GM04504 (cell line): ENCODE results near the gene LRBA.
"Not testable (repeated sequence)": the region's sequence is repeated elsewhere in the genome, so short reads cannot be mapped to it uniquely, and the experiment has no call there.

ENCODE experiments used
- DNase-seq: peaks from one replicate; pipeline ENCODE4 v3.0.0-alpha.2; 2012; ENCODE audit warnings: low read depth

The LRBA gene

DNA sequence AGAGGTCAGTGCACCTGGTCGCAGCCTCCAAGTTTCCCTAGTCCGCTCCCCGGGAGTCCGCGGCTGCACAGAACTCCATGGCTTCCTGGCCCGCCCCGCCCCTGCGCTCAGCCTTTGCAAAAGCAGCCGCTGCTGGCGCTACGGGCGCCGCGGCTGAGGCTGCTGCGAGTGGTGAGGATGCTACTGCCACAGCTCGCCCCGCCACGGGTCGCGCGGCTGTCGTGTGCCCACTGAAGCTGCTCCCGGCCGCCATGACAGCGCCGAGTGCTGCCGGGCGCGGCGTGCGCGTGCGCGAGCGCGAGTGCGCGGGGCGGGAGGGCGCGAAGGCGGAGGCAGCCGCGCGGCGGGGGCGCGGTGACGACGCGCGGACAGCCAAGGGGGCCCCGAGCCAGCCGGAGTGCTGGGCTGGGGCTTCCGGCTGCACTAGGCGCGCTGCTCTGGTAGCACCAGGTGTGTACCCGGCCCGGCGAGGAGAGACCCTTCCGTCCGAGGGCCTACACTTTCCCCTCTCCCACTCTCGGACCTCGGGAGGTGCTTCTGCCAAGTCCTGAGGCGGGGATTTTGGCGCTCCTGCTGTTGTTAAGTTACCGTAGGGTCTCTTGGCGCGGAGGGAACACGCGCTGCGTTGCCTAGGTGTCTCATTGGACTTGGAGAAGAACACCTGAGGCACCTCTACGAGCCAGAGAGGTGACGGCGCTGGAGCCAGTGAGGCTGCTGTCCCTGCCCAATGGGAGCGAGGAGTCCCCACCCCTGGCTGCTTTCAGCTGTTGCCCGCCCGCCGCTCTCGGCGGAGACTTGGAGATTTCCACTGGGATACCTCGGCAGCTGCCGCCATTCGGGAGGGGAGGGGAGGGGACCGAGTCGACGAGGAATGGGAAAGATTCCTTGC, 619 bp upstream of the LRBA start:
- no peak for DNase-seq

DNA sequence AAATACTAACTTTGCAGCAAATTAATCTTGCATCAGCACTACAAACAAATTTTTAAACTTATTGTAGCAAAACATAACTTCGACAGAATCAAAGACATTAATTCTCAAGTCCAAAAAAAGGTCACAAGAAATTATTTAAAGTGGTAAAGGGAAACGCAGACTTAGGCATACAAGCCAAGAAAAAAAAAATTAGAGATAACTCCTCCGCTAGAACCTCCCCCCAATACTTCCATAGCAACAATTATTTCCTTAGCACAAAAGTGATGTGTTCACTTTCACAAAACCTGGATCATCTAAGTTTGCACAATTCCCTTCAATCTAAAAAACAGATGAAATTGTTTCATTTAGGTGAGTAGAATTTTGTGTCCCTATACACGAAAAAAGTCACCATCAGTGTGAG, 1.1 kb downstream of the LRBA start:
- no peak for DNase-seq

DNA sequence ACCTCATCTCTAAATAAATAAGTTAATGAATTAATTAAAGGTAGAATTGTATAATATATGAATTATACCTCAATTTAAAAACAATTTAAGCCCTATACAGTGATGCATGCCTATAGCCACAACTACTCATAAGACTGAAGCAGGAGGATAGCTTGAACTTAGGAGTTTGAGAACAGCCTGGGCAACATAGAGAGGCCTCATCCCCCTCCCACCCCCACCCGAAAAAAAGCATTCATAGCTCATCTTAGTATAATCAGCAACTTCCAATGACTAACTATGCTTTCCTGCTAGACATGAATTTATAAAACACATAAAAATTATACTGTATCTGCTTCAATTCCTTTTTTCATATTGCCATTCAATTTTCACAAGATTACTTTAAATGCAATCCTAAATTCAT, 1.6 kb downstream of the LRBA start:
- no peak for DNase-seq

DNA sequence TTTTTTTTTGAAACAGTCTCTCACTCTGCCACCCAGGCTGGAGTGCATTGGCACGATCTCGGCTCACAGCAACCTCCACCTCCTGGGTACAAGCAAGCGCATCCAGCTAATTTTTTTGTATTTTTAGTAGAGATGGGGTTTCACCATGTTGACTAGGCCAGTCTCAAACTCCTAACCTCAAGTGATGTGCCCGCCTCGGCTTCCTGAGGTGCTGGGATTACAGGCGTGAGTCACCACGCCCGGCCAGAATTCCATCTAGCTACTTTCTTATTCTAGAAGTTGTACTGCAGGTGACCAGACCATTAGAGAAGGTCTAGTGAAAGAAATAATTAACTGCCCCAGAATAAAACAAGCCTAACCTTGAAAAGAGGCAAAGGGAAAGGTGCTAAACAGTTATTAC, 2.3 kb downstream of the LRBA start:
- DNase-seq: no peak

DNA sequence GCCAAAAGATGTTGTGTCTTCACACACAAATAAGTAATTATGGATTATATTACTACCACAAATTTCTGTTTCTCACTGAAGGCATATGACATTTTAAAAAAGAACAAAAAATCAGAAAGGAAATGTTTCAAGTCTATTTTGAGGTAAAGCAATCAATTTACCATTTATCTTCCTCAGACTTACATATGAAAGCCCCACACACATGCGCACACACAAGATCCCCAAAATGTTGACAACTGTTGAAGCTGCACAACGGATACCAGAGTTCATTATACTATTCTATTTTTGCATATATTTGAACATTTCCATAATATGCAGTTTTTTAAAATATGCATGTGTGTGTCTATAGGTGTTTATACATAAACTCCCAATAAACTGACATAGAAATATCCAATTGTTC, 2.7 kb downstream of the LRBA start:
- DNase-seq: no peak

DNA sequence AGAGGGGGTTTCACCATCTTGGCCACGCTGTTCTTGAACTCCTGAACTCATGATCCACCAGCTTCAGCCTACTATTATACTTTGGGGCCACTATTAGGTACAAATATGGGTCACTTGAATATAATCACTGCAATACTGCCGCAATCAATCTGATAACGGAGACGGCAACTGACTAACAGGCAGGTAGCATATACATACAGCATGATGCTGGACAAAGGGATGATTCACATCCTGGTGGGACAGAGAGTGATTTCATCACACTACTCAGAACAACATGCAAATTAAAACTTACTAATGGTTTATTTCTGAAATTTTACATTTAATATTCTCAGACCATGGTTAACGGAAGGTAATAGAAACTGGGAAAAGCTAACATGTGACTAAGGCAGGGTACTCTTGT, 10.9 kb downstream of the LRBA start:
- DNase-seq: no peak

DNA sequence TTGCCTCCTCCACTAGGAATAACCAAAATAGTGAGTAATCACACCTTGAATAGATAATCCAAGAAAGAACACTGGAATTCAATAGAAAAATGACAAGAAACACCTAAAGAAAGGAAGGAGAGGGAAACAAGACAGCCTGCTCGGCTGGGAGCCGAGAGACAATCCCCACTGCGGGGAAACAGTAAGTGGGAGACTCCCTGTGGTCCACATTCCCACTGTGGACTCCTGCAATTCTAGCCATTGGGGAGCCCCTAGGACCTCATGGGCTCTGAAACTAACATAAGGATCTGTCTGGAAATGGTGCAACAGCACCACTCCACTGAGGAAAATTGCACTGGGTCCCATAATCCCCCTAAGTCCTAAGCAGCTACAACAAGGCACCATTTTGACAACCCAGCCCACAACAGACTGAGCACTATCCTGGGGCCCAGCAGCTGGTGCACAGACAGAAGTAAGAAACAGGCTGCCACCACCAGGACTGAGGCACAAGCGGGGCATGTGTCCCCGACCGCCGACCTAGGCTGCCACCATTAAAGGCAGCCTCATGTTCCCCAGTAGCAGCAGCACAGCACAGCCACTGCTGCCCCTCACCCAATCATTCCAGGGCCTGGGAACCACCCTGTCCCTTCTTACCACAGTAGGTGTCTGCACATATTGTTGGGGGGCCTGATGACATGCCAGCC, 14.2 kb downstream of the LRBA start:
- no peak for DNase-seq

DNA sequence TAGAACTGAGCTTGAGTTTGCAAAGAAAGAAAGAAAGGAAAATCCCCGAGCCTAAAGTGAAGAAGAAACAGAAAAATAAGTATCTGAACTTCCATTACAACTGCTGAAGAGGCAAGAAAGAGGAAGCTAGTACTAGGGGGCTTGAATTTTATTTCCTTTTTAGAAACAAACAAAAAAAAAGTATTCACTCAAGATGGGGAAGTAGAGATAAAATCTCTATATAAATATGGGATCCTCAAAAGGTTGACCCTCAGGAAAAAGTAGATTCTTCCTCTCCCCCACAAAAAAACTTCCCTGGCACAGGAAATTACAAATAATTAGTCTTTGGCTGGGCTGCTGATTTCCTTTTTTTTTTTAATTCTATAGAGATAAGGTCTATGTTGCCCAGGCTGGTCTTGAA, 16.0 kb downstream of the LRBA start:
- DNase-seq: no peak

DNA sequence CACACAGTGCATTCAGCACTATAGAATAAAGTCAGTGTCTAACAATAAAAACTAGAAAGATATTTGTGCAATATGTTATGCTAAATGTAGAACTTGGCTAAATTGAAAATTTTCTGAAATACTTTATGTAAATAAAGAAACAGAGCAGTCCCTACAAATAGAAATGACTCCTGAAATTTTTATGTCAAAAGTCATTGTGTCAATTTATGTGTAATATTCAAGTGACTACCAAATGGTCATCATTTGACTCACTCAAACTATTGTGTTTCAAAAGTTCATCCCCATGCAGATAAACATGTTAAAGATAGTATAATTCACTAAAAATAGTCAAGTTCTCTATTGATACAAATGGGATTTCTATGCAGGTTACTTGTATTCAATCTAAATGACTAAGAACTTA, 17.9 kb downstream of the LRBA start:
- no peak for DNase-seq

DNA sequence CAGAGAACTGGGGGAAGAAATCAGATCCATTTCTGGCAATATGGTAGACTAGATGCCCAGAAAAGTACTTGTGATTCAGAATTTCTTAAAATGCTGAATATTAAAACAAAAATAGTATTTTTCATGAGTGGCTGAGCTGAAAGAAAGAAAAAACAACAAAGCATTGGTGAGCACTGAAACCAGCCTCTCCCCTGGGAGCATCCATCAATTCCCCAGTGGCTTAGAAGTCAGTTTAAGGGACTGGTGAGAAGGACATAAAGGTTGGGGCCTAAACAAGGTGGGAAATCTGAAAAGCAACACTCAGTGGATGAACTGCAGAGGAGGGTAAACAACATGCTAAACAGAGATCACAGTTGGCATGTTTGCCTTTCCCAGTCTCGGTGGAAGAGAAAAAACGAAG, 20.4 kb downstream of the LRBA start:
- no peak for DNase-seq

DNA sequence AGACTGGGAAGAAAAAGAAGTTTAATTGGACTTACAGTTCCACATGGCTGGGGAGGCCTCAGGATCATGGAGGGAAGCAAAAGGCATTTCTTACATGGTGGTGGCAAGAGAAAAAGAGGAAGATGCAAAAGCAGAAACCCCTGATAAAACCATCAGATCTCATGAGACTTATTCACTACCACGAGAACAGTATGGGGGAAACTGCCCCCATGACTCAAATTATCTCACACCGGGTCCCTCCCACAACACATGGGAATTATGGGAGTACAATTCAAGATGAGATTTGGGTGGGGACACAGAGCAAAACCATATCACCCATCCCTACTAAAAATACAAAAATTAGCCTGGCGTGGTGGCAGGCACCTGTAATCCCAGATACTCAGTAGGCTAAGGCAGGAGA, 21.5 kb downstream of the LRBA start:
- not testable (repeated sequence) for DNase-seq

DNA sequence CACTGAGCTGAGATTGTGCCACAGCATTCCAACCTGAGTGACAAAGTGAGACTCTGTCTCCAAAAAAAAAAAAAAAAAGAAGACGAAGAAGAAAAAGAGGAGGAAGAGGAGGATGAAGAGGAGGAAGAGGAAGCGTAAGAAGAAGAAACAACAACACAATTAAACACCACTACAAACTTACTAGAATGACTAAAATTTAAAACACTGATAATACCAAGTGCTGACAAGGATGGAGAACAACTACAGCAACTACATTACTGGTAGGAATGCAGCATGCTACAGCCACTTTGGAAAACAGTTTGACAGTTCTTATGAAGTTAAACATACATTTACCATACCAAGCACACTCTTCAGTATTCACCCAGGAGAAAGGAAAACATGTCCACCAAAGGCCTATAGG, 24.1 kb downstream of the LRBA start:
- DNase-seq: no peak

DNA sequence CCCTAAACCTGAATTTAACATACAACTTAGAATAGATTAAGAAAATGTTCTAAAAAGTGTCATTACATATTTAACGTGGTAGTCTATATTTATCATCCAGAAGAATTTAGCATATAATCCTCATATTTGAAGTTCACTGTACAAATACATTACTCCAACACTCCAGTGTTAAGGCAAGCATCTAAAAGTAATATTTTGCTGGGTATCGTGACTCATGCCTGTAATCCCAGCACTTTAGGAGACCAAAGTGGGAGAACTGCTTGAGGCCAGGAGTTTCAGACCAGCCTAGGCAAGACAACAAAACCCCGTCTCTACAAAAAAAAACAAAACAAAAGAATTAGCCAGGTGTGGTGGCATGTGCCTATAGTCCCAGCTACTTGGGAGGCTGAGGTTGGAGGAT, 24.8 kb downstream of the LRBA start:
- DNase-seq: no peak

DNA sequence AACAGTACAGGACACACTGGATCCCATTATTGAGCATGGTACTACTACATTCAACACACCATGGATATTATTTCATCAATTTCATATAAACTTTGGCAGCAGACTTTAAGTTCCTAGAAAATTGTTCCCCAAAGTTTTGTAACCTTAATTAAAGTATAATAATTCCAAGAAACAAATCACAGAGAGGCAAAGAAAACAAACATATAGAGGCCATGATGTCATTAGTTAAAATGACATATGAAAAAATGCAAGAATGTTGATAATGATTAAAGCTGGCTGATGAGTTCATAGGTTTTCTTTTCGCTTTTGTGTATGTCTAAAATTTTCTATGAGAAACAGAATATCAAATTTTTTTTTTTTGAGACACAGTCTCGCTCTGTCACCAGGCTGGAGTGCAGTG, 26.8 kb downstream of the LRBA start:
- DNase-seq: no peak

DNA sequence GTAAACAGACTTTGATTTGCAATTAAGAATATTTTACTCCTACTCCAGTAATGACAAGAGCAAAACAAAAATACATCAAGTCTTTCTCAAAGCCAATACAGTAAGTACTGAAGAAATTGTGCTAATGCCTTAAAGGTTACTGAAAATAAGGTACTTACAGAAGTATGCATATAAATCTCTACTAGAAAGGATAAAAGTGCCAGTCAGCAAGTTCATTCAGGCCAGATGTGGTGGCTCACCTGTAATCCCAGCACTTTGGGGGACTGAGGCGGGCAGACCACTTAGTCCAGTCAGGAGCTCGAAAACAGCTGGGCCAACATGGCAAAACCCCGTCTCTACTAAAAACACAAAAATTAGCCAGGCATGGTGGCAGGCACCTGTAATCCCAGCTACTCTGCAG, 27.9 kb downstream of the LRBA start:
- DNase-seq: no peak

DNA sequence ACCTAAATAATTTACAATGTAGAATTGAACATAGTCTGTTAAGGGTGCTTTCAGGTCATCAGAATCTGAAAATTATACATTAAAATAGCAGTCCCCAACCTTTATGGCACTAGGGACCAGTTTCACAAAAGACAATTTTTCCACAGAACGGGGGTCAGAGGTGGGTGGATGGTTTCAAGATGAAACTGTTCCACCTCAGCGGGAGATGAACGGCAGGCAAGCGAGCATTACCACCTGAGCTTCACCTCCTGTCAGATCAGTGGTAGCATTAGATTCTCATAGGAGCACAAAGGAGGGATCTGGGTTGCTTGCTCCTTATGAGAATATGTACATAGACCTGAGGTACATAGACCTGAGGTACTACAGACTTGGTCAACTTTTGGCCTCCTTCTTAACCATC, 29.0 kb downstream of the LRBA start:
- DNase-seq: no peak

DNA sequence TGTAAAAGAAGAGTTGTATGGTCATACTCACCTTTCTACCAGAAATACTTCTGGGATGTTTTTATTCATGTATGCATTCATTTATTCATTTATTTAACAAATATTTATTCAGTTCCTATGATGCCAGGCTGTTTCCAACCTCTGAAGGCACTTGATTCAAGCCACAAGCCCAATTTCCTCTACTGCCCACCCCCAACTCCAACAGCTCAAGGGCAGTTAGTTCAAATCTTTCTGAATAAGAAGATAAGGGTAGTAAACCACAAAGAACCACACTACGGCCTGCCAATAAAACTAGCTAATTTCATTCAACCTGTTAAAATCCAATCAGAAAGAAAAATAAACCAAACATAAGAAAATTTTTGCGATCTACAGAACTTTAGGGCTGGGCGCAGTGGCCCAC, 31.2 kb downstream of the LRBA start:
- no peak for DNase-seq

DNA sequence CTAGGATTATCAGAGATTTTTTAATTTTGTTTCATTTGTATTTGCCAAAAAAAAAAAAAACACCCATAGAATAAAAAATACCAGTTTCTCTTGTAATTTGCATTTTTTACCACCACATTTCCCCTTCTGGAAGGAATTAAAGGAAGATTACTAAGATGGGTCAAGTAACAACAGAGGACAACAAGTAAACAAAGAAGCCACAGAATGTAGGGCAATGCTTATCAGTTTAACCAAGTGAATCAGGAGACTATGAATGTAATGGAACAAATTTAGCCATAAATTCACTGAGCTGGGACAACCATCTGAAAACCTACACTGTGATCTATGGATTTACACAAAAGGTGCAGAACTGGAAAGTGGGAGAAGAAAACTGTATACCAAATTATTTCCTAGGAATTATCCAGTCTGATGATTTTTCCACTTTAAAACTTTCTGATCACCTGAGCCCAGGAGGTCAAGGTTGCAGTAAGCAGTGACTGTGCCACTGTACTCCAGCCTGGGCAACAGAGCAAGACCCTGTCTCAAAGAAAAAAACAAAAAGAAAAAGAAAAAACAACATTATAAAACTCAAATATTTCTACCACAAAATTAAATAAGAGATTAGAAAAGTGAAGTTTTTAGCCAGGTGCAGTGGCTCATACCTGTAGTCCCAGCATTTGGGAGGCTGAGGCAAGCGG, 32.4 kb downstream of the LRBA start:
- no peak for DNase-seq

DNA sequence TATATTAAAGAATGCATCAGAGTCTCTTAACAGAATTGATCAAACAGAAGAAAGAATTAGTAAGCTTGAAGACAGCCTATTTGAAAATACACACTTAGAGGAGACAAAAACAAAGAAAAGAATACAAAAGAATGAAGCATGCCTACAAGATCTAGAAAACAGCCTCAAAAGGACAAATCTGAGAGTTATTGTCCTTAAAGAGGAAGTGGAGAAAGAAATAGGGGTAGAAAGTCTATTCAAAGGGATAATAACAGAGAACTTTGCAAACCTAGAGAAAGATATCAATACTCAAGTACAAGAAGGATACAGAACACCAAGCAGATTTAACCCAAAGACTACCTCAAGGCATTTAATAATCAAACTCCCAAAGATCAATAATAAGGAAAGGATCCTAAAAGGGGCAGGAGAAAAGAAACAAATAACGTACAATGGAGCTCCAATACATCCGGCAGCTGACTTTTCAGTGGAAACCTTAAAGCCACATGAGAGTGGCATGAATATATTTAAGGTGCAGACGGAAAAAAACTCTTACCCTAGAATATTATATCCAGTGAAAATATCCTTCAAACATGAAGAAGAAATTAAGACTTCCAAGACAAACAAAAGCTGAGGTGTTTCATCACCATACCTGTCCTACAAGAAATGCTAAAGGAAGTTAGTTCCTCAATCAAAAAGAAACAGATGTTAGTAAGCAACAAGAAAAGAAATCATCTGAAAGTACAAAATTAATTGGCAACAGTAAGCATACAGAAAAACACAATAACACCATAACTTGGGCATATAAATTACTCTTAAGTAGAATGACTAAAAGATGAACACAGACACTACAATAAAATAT, 36.1 kb downstream of the LRBA start:
- DNase-seq: no peak

DNA sequence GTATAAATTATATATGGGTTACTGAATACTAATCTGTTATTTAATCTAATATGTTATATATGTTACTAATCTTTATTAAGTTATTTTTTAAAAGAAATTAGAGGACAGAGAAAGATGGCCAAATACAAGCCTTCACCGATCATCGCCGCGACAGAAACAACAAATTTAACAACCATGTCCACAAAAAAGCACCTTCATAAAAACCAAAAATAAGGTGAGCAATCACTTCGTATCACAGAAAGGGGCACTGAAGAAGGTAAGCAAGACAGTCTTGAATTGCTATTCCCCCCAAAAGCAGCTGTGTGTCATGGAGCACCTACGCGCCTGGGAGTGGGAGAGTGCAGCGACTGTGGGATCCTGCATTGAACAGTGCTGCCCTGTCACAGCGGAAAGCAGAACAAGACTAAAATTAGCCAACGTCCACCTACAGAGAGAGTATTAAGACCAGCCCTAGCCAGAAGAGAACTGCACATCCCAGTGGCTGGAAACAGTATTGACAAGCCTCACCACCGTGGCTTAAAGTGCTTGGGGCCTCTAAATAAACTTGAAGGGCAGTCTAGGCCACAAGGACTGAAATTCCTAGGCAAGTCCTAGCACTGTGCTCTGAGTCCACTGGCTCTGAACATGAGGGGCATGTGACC, 38.5 kb downstream of the LRBA start:
- no peak for DNase-seq

DNA sequence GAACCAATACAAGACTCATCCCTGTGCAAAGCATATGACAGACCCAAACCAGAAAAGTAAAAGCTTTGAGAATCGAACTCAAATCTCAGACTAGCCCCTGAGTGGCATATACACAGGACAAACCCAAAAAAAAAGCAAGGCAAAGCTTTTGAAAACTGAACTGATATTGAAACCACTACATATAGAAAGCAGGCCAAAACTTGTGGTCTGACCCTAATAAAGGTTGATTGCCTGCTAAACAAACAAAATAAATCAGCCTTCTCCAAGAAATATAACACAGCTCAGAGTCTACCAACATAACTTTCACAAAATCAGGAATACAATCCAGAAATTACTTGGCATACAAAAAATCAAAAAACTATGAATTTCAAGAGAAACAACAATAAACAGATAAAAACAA, 40.3 kb downstream of the LRBA start:
- DNase-seq: no peak

DNA sequence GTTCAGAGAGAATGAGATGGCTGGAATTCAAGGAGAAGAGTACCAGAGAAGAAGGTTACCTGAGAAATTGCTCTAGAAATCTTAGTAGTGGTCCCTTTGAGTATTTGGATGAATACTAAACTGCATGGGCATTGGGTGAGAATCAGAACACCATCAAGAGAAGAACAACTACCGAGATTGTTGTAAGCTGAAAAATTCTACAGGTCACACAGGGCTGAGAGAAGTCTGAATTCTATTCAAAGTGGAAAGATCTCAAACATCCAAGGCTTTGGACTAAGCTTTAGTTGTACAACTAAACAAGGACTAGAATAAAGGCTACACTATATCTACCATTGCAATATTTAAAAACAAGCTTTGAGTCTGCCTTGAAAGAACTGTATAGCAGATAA, 40.8 kb downstream of the LRBA start:
- no peak for DNase-seq
